Measurements from ENCODE around the gene ARSI.

Gene ARSI

GRCh38 chr5:150247726-150248125 lies 55.0 kb downstream of the ARSI start:
- DNase-seq (ENCODE audit: low read depth, low spot score): no peak

GRCh38 chr5:150246835-150247234 lies 55.9 kb downstream of the ARSI start:
- no peak for DNase-seq (ENCODE audit: low read depth, low spot score)

GRCh38 chr5:150246429-150246828 lies 56.3 kb downstream of the ARSI start:
- DNase-seq (ENCODE audit: low read depth, low spot score): no peak
